ENCODE data around the gene THUMPD1. TPM values are rescaled to one million over a fixed set of nuclear protein-coding genes. Genes with fewer than 3 reads are reported as not detected.

Gene THUMPD1, protein sequence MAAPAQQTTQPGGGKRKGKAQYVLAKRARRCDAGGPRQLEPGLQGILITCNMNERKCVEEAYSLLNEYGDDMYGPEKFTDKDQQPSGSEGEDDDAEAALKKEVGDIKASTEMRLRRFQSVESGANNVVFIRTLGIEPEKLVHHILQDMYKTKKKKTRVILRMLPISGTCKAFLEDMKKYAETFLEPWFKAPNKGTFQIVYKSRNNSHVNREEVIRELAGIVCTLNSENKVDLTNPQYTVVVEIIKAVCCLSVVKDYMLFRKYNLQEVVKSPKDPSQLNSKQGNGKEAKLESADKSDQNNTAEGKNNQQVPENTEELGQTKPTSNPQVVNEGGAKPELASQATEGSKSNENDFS
- total RNA-seq = 40.7 TPM
- long read RNA-seq, full-length matches to known transcripts = 50 of 58 reads
- long read RNA-seq, partial matches to known transcripts = 0 of 58 reads
- long read RNA-seq, other reads (novel, unspliced or antisense) = 8 of 58 reads

DNA sequence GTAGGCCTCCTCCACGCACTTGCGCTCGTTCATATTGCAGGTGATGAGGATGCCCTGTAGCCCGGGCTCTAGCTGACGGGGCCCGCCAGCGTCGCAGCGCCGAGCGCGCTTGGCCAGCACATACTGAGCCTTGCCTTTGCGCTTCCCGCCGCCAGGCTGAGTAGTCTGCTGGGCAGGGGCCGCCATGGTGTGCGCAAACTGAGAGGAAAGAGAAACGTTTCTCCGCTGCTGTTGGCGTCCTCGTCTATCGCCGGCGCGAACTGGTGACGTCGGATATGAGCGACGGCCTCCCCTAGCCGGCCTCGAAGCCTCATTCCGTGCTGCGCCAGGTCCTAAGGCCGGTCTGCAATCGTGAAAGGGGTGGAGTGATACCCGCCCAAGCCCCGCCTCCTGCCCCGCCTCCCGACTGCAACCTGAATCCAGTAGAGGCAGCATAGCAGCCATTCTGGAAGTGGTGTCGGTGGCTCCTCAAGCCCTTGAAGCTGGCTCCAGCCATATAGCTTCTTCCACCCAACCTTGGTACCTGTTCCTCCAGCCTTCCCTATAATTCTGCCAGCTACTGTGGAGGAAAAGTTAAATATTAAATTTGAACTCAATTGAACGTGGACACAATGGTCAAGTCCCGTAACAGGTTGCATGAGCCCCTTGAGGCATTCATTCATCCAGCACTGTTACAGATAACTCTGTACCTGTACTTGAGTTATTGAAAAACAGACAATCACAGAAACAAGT, at the start of gene THUMPD1:
Gene THUMPD1, minus strand, starts transcription at position 265 of the 732 bp plus-strand sequence. Its CDS starts 79 bp downstream, at position 186.
- intact Hi-C loops (cut with DNase I) = no loop called here
- TF ChIP-seq, protein P1, sequence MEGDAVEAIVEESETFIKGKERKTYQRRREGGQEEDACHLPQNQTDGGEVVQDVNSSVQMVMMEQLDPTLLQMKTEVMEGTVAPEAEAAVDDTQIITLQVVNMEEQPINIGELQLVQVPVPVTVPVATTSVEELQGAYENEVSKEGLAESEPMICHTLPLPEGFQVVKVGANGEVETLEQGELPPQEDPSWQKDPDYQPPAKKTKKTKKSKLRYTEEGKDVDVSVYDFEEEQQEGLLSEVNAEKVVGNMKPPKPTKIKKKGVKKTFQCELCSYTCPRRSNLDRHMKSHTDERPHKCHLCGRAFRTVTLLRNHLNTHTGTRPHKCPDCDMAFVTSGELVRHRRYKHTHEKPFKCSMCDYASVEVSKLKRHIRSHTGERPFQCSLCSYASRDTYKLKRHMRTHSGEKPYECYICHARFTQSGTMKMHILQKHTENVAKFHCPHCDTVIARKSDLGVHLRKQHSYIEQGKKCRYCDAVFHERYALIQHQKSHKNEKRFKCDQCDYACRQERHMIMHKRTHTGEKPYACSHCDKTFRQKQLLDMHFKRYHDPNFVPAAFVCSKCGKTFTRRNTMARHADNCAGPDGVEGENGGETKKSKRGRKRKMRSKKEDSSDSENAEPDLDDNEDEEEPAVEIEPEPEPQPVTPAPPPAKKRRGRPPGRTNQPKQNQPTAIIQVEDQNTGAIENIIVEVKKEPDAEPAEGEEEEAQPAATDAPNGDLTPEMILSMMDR (IDR thresholded peaks at IDR 0.05) = peak; percentile 15
- peak; percentile 99 for DNase-seq
- Histone ChIP-seq H3K9me3 (no peaks in the 10 kb centered on the region), H3K36me3 (peaks cover 23% of the 10 kb centered on the region), H3K4me1 (peaks cover 27% of the 10 kb centered on the region), H3K27me3 (no peaks in the 10 kb centered on the region), H3K4me3 (peak within 1 kb of the TSS; percentile 99), H3K27ac (peak within 1 kb of the TSS; percentile 99)
- peak; percentile 98 for ATAC-seq

- DNase-seq = no peak
- Histone ChIP-seq H3K27ac (no peak overlapping the region), H3K4me1 (no peaks in the 10 kb centered on the region), H3K27me3 (no peaks in the 10 kb centered on the region), H3K4me3 (no peak overlapping the region), H3K36me3 (no peaks in the 10 kb centered on the region), H3K9me3 (no peaks in the 10 kb centered on the region)
- TF ChIP-seq, protein P1 (IDR thresholded peaks at IDR 0.05) = no peak
- intact Hi-C loops (cut with DNase I) = no loop called here
- ATAC-seq = no peak
Observed at GRCh38 chr16:20789130-20789529, 47.5 kb upstream of the THUMPD1 start.

- no peak overlapping the region for H3K4me3 ChIP-seq
- intact Hi-C loops (cut with DNase I) = no loop called here
- DNase-seq = no peak
- TF ChIP-seq, protein P1 (IDR thresholded peaks at IDR 0.05) = no peak
- H3K9me3 ChIP-seq = no peaks in the 10 kb centered on the region
- H3K36me3 ChIP-seq = peaks cover 14% of the 10 kb centered on the region
- ATAC-seq = no peak
- H3K27ac ChIP-seq = no peak overlapping the region
- H3K4me1 ChIP-seq = no peaks in the 10 kb centered on the region
- no peaks in the 10 kb centered on the region for H3K27me3 ChIP-seq
Observed at GRCh38 chr16:20784204-20784603, 42.6 kb upstream of the THUMPD1 start.

- Histone ChIP-seq H3K4me1 (no peaks in the 10 kb centered on the region), H3K4me3 (no peak overlapping the region), H3K36me3 (peaks cover 14% of the 10 kb centered on the region), H3K27ac (no peak overlapping the region), H3K9me3 (no peaks in the 10 kb centered on the region), H3K27me3 (no peaks in the 10 kb centered on the region)
- no peak for DNase-seq
- TF ChIP-seq, protein P1 (IDR thresholded peaks at IDR 0.05) = no peak
- no peak for ATAC-seq
- intact Hi-C loops (cut with DNase I) = no loop called here
Observed at GRCh38 chr16:20782470-20782869, 40.9 kb upstream of the THUMPD1 start.

GRCh38 chr16:20781697-20782096, 40.1 kb upstream of the THUMPD1 start:
- no peaks in the 10 kb centered on the region for H3K27me3 ChIP-seq
- DNase-seq (no peak), ATAC-seq (peak; percentile 33)
- peaks cover 14% of the 10 kb centered on the region for H3K36me3 ChIP-seq
- no peak overlapping the region for H3K27ac ChIP-seq
- intact Hi-C loops (cut with DNase I) = no loop called here
- TF ChIP-seq, protein P1 (IDR thresholded peaks at IDR 0.05) = no peak
- no peaks in the 10 kb centered on the region for H3K4me1 ChIP-seq
- no peaks in the 10 kb centered on the region for H3K9me3 ChIP-seq
- H3K4me3 ChIP-seq = no peak overlapping the region
